GM18870 (cell line): ENCODE data around the gene ZNF292.
"Not testable (repeated sequence)": the region's sequence is repeated elsewhere in the genome, so short reads cannot be mapped to it uniquely, and the experiment has no call there.

Source experiments
- ATAC-seq: cut with Tn5 transposase; IDR thresholded peaks from one replicate; pipeline ENCODE4 v1.9.1; 2021; ENCODE audit warnings: moderate library complexity; ENCODE audit not compliant: unreplicated experiment

ZNF292 gene

DNA sequence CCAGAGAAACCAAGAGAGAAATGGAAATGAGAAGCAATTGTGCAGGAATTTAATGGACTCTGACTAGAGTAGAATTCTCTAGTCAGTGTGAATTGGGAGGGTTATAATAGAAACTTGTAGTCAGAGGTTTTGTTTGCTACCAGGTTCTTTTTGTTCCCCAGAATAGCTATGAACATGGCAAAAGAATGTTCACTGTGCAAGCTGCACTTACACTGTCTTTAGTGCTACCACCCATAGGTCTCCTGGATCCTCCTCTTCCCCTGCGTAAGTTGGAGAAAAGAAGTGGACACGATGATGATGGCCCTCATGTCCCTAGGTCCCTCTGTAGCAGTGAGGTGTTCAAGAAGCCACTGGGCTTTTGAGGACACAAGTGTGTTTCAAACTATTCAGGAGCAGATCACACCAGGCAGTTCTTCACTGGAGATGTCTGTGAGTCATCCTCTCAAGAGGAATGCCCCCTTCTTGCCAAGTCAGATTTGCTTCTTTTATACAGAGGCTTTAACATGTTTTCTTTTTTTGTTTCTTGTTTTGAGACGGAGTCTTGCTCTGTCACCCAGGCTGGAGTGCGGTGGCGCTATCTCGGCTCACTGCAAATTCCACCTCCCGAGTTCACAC lies 119.4 kb downstream of the ZNF292 start:
- ATAC-seq: no peak

DNA sequence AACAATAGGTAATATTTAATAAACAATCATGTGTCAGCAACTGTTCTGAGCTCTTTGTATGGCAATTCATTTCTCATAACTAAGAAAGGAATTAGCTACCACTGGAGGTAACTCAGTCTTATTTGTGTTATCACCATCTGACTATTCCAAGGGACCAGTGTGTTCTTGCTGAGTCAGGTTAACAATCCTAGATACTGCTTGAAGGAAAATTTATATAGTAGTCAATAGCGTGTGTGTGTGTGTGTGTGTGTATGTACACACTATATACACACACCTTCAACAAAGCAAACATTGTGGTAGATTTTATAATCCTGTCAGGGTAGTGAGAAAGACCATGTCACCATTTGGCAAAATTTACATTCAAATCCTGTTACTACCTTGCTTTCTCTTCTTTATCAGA lies 121.3 kb downstream of the ZNF292 start:
- no peak for ATAC-seq

GRCh38 chr6:87277123-87277522 lies 121.8 kb downstream of the ZNF292 start:
- no peak for ATAC-seq

DNA sequence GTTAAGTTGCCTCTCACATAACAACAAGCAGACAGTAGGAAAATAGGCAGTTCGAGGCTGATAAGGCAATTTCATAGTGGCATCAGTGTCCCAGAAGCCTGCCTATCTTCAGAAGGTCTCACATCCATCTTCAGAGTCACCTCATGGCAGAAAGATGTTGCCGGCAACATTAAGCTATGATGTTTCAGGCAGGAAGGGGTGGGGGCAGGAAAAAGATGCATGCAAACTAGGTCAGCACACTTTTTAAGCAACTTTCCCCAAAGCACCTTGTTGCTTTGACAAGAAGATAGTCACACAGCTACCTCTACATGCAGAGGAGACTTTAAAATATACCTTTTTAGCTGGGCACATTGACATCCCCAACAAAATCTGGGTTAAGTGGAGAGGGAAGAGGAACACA lies 123.8 kb downstream of the ZNF292 start:
- ATAC-seq: no peak

GRCh38 chr6:87281426-87281825 lies 126.1 kb downstream of the ZNF292 start:
- no peak for ATAC-seq

DNA sequence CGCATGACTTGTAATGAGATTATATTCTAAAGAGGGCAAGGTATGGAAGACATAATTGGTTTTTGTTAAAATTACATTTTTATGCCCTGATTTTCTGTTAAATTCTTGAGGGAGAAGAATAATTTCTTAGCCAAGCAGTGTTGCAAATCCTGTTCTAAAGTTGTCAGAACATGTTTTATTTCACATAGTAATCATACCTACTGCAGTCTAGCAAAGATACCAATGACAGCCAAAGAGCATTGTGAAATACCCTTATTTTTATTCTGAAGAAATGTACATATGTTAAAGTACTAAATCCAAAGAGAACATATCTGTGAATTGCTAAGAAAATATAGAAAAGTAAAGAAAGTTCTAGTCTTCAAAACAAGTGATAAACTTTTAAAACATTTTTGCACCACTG lies 127.4 kb downstream of the ZNF292 start:
- no peak for ATAC-seq

GRCh38 chr6:87283461-87283860 lies 128.1 kb downstream of the ZNF292 start:
- ATAC-seq: no peak

DNA sequence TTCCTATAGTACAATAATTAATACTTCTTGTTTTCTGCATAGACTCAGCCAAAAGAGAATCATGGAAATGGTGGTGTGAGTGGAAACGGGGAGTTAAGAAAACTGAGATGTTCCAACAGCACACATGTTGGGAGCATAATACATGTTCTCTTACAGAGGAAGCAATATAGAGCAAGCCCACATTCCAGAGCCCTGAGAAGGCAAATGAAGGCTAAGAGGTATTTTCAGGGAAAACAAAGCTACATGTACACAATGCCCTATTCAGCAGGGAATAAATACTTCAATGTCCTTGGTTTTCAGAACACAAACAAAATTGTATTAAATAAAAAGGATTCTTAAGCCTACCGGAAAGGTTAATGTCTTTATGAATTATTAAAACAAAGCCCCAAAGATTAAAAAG lies 131.9 kb downstream of the ZNF292 start:
- no peak for ATAC-seq

DNA sequence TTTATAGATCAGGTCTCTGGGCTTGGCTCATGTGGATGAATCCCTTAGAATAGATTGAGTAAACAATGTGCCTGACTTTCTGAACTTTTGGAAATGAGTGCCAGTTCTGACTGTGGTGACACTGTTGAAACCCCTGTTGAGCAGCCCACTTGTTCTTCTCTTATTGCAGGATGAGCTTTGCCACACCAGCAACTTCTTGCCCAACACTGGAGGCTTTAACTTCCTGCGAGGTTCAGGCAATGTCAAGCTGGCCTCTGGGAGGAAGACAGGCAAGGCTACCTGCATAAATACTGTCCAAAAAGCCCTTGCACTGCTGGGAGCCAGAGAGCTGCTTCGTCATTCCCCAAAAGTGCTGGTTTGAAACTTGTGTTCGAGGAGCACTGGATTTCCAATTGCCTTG lies 134.2 kb downstream of the ZNF292 start:
- no peak for ATAC-seq

GRCh38 chr6:87291883-87292282 lies 136.5 kb downstream of the ZNF292 start:
- no peak for ATAC-seq

DNA sequence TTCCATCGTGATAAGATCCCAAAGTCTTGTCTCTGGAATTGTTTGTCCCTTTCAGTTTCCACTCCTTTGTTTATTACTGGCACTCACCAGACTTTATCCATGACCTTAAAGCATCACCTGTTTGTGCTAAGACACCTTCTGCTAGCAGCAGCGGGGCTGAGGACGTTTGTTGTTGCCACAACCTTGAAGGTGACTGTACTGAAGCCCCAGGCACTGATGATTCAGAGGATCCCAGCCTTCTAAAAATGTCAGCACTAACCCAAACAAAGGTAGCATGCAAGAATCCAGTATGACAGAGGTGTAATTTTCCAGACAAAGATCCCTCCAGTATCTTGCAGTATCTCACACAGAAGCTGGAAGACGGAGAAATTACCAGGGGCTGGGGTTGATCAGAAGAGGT lies 138.2 kb downstream of the ZNF292 start:
- ATAC-seq: no peak

GRCh38 chr6:87297119-87297518 lies 141.8 kb downstream of the ZNF292 start:
- ATAC-seq: no peak

- ATAC-seq: not testable (repeated sequence)
Measured at GRCh38 chr6:87301277-87301676, 145.9 kb downstream of the ZNF292 start.

GRCh38 chr6:87308970-87309369 lies 153.6 kb downstream of the ZNF292 start:
- no peak for ATAC-seq

DNA sequence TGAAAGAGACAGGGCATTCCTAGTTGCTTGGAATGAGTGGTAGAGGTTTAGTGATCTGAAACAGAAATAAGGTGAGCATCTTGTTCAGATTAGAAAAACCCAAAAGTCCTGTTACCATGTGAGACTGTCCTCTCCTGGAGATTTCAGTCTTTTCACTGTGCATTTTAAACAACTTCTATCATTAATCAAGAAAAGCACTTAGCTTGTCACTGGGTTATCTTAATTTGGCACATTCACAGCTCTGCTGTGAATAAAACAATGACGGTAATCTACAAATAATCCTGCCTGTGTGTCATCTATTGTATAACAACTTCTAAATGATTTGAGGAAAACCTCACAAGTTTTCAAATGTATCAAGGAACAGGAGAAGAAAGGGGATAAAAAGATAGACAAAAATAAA lies 157.5 kb downstream of the ZNF292 start:
- ATAC-seq: no peak
